ENCODE data around the gene ATM.

Gene ATM

DNA sequence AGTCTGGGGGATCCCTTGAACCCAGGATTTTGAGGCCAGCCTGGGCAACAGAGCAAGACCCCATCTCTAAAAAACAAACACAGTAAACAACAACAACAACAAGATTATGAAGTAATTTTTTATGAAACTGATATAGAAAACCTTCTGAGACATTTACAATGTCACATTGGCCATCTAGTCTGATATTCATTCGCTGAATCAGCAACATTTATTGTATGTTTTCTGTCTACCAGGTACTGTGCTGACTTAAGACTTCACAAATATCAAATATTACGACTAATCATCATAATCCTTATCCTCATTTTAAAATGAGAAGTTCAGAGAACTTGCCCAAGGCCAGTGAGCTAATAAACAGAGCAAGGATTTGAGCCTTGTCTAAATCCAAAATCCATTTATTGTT is 120.8 kb downstream of the ATM start:
- no peak overlapping the region for H3K27ac ChIP-seq (ENCODE audit: low read depth, low read length)
- no peak overlapping the region for H2BK5ac ChIP-seq (ENCODE audit: low read length)
- no peak overlapping the region for H2AK5ac ChIP-seq (ENCODE audit: low read length)
- H3K36me3 ChIP-seq (ENCODE audit: control insufficient read depth, insufficient read depth, low read length), result no peaks in the 10 kb centered on the region
- H3K56ac ChIP-seq (ENCODE audit: low read length), result no peak overlapping the region
- H3K18ac ChIP-seq (ENCODE audit: low read length), result no peak overlapping the region
- H3K4me3 ChIP-seq (ENCODE audit: low read length), result no peak overlapping the region
- H3K79me1 ChIP-seq (ENCODE audit: low read length), result no peaks in the 10 kb centered on the region
- H3K27me3 ChIP-seq (ENCODE audit: insufficient read depth, low read length, poor library complexity), result no peaks in the 10 kb centered on the region
- H4K8ac ChIP-seq (ENCODE audit: low read depth, low read length), result no peak overlapping the region
- no peak overlapping the region for H2BK15ac ChIP-seq (replicated peaks; ENCODE audit: low read depth)
- WGBS (ENCODE audit: extremely low coverage, insufficient coverage, low lambda C conversion rate), result no CpG with 5 or more reads among the region's 2 CpGs
- H2BK120ac ChIP-seq (ENCODE audit: low read depth, low read length), result no peak overlapping the region
- H3K23ac ChIP-seq (ENCODE audit: low read length), result no peak overlapping the region
- DNase-seq, result no peak
- H3K4me1 ChIP-seq (ENCODE audit: control insufficient read depth, low read depth, low read length), result no peaks in the 10 kb centered on the region
- H4K5ac ChIP-seq (ENCODE audit: low read length), result no peak overlapping the region
- H3K9ac ChIP-seq (ENCODE audit: low read length), result no peak overlapping the region
- no peak overlapping the region for H3K4me2 ChIP-seq (ENCODE audit: low read length)
- H3K4ac ChIP-seq (ENCODE audit: low read depth, low read length), result no peak overlapping the region
- no peaks in the 10 kb centered on the region for H3K79me2 ChIP-seq (ENCODE audit: control insufficient read depth, insufficient read depth, low read length)

DNA sequence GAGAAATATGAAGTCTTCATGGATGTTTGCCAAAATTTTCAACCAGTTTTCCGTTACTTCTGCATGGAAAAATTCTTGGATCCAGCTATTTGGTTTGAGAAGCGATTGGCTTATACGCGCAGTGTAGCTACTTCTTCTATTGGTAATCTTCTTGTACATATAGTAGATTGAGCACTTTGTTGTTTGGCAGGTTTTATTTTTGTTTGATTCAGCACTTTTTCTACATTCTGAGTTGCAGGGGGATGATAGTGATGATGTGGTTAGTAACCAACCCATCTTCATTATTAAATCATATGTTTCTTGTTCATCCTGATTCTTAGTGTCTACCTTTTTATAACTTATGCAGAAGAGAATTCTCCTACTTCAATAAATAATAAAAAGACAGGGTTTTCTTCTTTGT is 122.9 kb downstream of the ATM start:
- Histone ChIP-seq H4K5ac (ENCODE audit: low read length) (no peak overlapping the region), H3K4me3 (ENCODE audit: low read length) (no peak overlapping the region), H3K79me1 (ENCODE audit: low read length) (no peaks in the 10 kb centered on the region), H3K4me2 (ENCODE audit: low read length) (no peak overlapping the region), H3K4ac (ENCODE audit: low read depth, low read length) (no peak overlapping the region), H3K27me3 (ENCODE audit: insufficient read depth, low read length, poor library complexity) (no peaks in the 10 kb centered on the region), H3K23ac (ENCODE audit: low read length) (no peak overlapping the region), H2BK120ac (ENCODE audit: low read depth, low read length) (no peak overlapping the region), H3K27ac (ENCODE audit: low read depth, low read length) (no peak overlapping the region), H4K8ac (ENCODE audit: low read depth, low read length) (no peak overlapping the region), H3K4me1 (ENCODE audit: control insufficient read depth, low read depth, low read length) (no peaks in the 10 kb centered on the region), H3K9ac (ENCODE audit: low read length) (no peak overlapping the region), H2BK5ac (ENCODE audit: low read length) (no peak overlapping the region), H3K56ac (ENCODE audit: low read length) (no peak overlapping the region), H3K18ac (ENCODE audit: low read length) (no peak overlapping the region), H3K79me2 (ENCODE audit: control insufficient read depth, insufficient read depth, low read length) (no peaks in the 10 kb centered on the region), H3K36me3 (ENCODE audit: control insufficient read depth, insufficient read depth, low read length) (no peaks in the 10 kb centered on the region), H2BK15ac (replicated peaks; ENCODE audit: low read depth) (no peak overlapping the region), H2AK5ac (ENCODE audit: low read length) (no peak overlapping the region)
- DNase-seq, result no peak
- WGBS (ENCODE audit: extremely low coverage, insufficient coverage, low lambda C conversion rate), result no CpG with 5 or more reads among the region's 4 CpGs

DNA sequence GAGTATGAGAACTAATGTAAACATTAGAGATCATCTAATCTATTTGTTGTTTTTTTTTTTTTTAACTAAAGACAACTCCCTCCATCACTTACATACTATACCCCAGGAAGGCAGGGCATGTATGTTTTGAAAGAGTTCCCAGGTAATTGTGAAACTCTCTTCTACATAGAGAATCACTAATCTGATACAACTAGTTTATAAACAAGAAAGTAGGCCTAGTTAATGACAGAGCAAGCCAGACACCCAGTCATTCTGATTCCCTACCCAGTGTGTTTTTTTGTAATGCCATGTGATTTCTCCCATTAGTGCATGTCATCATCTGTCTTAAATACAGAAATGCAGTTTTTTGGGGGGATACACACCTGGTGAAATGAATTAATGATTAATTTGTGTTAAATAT is 123.6 kb downstream of the ATM start:
- no peak overlapping the region for H3K4me2 ChIP-seq (ENCODE audit: low read length)
- H4K5ac ChIP-seq (ENCODE audit: low read length), result no peak overlapping the region
- no peaks in the 10 kb centered on the region for H3K27me3 ChIP-seq (ENCODE audit: insufficient read depth, low read length, poor library complexity)
- H4K8ac ChIP-seq (ENCODE audit: low read depth, low read length), result no peak overlapping the region
- no peak overlapping the region for H3K4ac ChIP-seq (ENCODE audit: low read depth, low read length)
- DNase-seq, result no peak
- no peaks in the 10 kb centered on the region for H3K4me1 ChIP-seq (ENCODE audit: control insufficient read depth, low read depth, low read length)
- no peak overlapping the region for H2BK5ac ChIP-seq (ENCODE audit: low read length)
- no peaks in the 10 kb centered on the region for H3K79me2 ChIP-seq (ENCODE audit: control insufficient read depth, insufficient read depth, low read length)
- H3K36me3 ChIP-seq (ENCODE audit: control insufficient read depth, insufficient read depth, low read length), result peaks cover 1% of the 10 kb centered on the region
- no peak overlapping the region for H3K23ac ChIP-seq (ENCODE audit: low read length)
- no peaks in the 10 kb centered on the region for H3K79me1 ChIP-seq (ENCODE audit: low read length)
- H2BK15ac ChIP-seq (replicated peaks; ENCODE audit: low read depth), result no peak overlapping the region
- H3K4me3 ChIP-seq (ENCODE audit: low read length), result no peak overlapping the region
- H3K56ac ChIP-seq (ENCODE audit: low read length), result no peak overlapping the region
- no peak overlapping the region for H3K9ac ChIP-seq (ENCODE audit: low read length)
- H3K18ac ChIP-seq (ENCODE audit: low read length), result no peak overlapping the region
- H2BK120ac ChIP-seq (ENCODE audit: low read depth, low read length), result no peak overlapping the region
- H3K27ac ChIP-seq (ENCODE audit: low read depth, low read length), result no peak overlapping the region
- no peak overlapping the region for H2AK5ac ChIP-seq (ENCODE audit: low read length)

DNA sequence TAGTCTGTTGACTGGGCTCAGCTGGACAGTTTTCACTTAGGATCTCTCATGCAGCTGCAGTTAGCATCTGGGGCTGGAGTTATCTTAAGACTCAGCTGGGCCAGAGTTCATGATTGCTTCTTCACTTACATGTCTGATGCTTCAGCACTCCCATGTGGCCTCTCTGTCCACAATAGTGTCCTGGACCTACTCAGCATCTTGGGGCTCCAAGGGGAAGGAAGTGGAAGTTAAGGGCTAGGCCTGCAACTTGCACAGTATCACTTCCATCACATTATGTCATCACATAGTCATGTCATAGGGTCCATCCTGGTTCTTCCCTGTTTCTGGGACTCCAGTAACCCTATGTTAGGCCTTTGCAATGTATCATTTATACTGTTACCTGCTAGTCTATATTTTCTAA is 128.6 kb downstream of the ATM start:
- Histone ChIP-seq H2BK120ac (ENCODE audit: low read depth, low read length) (no peak overlapping the region), H3K23ac (ENCODE audit: low read length) (no peak overlapping the region), H3K56ac (ENCODE audit: low read length) (no peak overlapping the region), H3K18ac (ENCODE audit: low read length) (no peak overlapping the region), H3K9ac (ENCODE audit: low read length) (no peak overlapping the region), H3K4me3 (ENCODE audit: low read length) (no peak overlapping the region), H3K79me1 (ENCODE audit: low read length) (no peaks in the 10 kb centered on the region), H4K5ac (ENCODE audit: low read length) (no peak overlapping the region), H3K4me2 (ENCODE audit: low read length) (no peak overlapping the region), H2BK15ac (replicated peaks; ENCODE audit: low read depth) (no peak overlapping the region), H3K27ac (ENCODE audit: low read depth, low read length) (no peak overlapping the region), H3K4me1 (ENCODE audit: control insufficient read depth, low read depth, low read length) (no peaks in the 10 kb centered on the region), H4K8ac (ENCODE audit: low read depth, low read length) (no peak overlapping the region), H2BK5ac (ENCODE audit: low read length) (no peak overlapping the region), H3K79me2 (ENCODE audit: control insufficient read depth, insufficient read depth, low read length) (no peaks in the 10 kb centered on the region), H3K4ac (ENCODE audit: low read depth, low read length) (no peak overlapping the region), H3K27me3 (ENCODE audit: insufficient read depth, low read length, poor library complexity) (no peaks in the 10 kb centered on the region), H2AK5ac (ENCODE audit: low read length) (no peak overlapping the region), H3K36me3 (ENCODE audit: control insufficient read depth, insufficient read depth, low read length) (peaks cover 6% of the 10 kb centered on the region)
- DNase-seq, result no peak

DNA sequence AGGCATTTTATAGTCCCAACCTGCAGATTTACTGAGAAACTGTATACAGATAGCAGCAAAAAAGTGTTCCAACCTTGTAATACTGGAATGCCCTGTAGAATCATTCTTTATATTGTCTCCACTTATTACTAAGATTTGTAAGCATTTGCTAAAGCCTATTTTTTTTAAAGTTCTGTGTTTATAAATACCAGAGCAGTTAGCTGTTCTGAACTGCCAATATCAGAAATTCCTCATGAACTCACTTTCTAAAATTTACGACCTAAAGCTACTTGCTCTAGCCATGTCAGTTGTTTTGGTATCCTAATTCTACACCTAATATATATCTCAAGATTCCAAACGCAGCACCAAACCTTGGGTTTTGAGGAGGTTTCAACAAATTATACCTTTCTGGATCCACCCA is 141.3 kb downstream of the ATM start:
- H4K8ac ChIP-seq (ENCODE audit: low read depth, low read length), result no peak overlapping the region
- no peak for DNase-seq
- H3K4me3 ChIP-seq (ENCODE audit: low read length), result no peak overlapping the region
- no CpG with 5 or more reads among the region's 2 CpGs for WGBS (ENCODE audit: extremely low coverage, insufficient coverage, low lambda C conversion rate)
- H3K4me1 ChIP-seq (ENCODE audit: control insufficient read depth, low read depth, low read length), result no peaks in the 10 kb centered on the region
- H4K5ac ChIP-seq (ENCODE audit: low read length), result no peak overlapping the region
- no peak overlapping the region for H3K56ac ChIP-seq (ENCODE audit: low read length)
- H3K27ac ChIP-seq (ENCODE audit: low read depth, low read length), result no peak overlapping the region
- no peak overlapping the region for H3K23ac ChIP-seq (ENCODE audit: low read length)
- H3K4me2 ChIP-seq (ENCODE audit: low read length), result no peak overlapping the region
- H2BK5ac ChIP-seq (ENCODE audit: low read length), result no peak overlapping the region
- H2BK15ac ChIP-seq (replicated peaks; ENCODE audit: low read depth), result no peak overlapping the region
- no peak overlapping the region for H2AK5ac ChIP-seq (ENCODE audit: low read length)
- H2BK120ac ChIP-seq (ENCODE audit: low read depth, low read length), result no peak overlapping the region
- H3K27me3 ChIP-seq (ENCODE audit: insufficient read depth, low read length, poor library complexity), result no peaks in the 10 kb centered on the region
- no peaks in the 10 kb centered on the region for H3K36me3 ChIP-seq (ENCODE audit: control insufficient read depth, insufficient read depth, low read length)
- H3K79me1 ChIP-seq (ENCODE audit: low read length), result no peaks in the 10 kb centered on the region
- H3K18ac ChIP-seq (ENCODE audit: low read length), result no peak overlapping the region
- H3K9ac ChIP-seq (ENCODE audit: low read length), result no peak overlapping the region
- no peak overlapping the region for H3K4ac ChIP-seq (ENCODE audit: low read depth, low read length)
- no peaks in the 10 kb centered on the region for H3K79me2 ChIP-seq (ENCODE audit: control insufficient read depth, insufficient read depth, low read length)

GRCh38 chr11:108368134-108368533 is 145.3 kb downstream of the ATM start:
- no peaks in the 10 kb centered on the region for H3K36me3 ChIP-seq (ENCODE audit: control insufficient read depth, insufficient read depth, low read length)
- no peak overlapping the region for H2AK5ac ChIP-seq (ENCODE audit: low read length)
- no peak overlapping the region for H3K27ac ChIP-seq (ENCODE audit: low read depth, low read length)
- H3K79me2 ChIP-seq (ENCODE audit: control insufficient read depth, insufficient read depth, low read length), result no peaks in the 10 kb centered on the region
- no peak overlapping the region for H3K18ac ChIP-seq (ENCODE audit: low read length)
- no peak overlapping the region for H2BK5ac ChIP-seq (ENCODE audit: low read length)
- no peak overlapping the region for H3K56ac ChIP-seq (ENCODE audit: low read length)
- H3K4me2 ChIP-seq (ENCODE audit: low read length), result no peak overlapping the region
- no peaks in the 10 kb centered on the region for H3K4me1 ChIP-seq (ENCODE audit: control insufficient read depth, low read depth, low read length)
- H2BK15ac ChIP-seq (replicated peaks; ENCODE audit: low read depth), result no peak overlapping the region
- H3K23ac ChIP-seq (ENCODE audit: low read length), result no peak overlapping the region
- H3K9ac ChIP-seq (ENCODE audit: low read length), result no peak overlapping the region
- DNase-seq, result no peak
- H4K5ac ChIP-seq (ENCODE audit: low read length), result no peak overlapping the region
- no peak overlapping the region for H2BK120ac ChIP-seq (ENCODE audit: low read depth, low read length)
- H3K4ac ChIP-seq (ENCODE audit: low read depth, low read length), result no peak overlapping the region
- WGBS (ENCODE audit: extremely low coverage, insufficient coverage, low lambda C conversion rate), result no CpG with 5 or more reads among the region's 1 CpG
- H3K4me3 ChIP-seq (ENCODE audit: low read length), result no peak overlapping the region
- no peaks in the 10 kb centered on the region for H3K27me3 ChIP-seq (ENCODE audit: insufficient read depth, low read length, poor library complexity)
- H4K8ac ChIP-seq (ENCODE audit: low read depth, low read length), result peak overlapping the region; percentile 86
- H3K79me1 ChIP-seq (ENCODE audit: low read length), result no peaks in the 10 kb centered on the region
